HCT116 (cell line): ENCODE measurements around the gene KLHL35. TPM values are rescaled to one million over a fixed set of nuclear protein-coding genes. Genes with fewer than 3 reads are reported as not detected.

Source experiments
- ATAC-seq: fragments of 200-7000 bp; cut with Tn5 transposase; 2 replicates; pipeline ENCODE4 v1.9.1; 2020; ENCODE audit warnings: mild to moderate bottlenecking, moderate library complexity
- BruUV-seq: library from RNA; stranded (reverse); fragments of 400-500 nt; replicated peaks from 2 replicates; lab custom pipeline; 2021; lab: Mats Ljungman, UMichigan
- CTCF ChIA-PET: fragments of 300-600 bp; sonication (Branson Sonifier 250); formaldehyde crosslinking; loops from one replicate; lab custom pipeline; 2021; ENCODE audit warnings: antibody characterized with exemption; lab: Charles Lee
- POLR2A ChIA-PET: fragments of 300-600, 350-600 bp; sonication (Branson Sonifier 250); formaldehyde crosslinking; loops from one replicate; lab custom pipeline; 2021; ENCODE audit warnings: antibody characterized with exemption; lab: Charles Lee
- RAD21 ChIA-PET, 2 experiments: fragments of 300-600 bp; sonication (Branson Sonifier 250); formaldehyde crosslinking; loops; one replicate each; lab custom pipeline; 2023; ENCODE audit warnings: low total read pairs in 2 of 2; ENCODE audit not compliant: uncharacterized antibody in 2 of 2, unreplicated experiment in 2 of 2, low non-redundant PET in 1 of 2; lab: Charles Lee
- DNase-seq: peaks from one replicate; pipeline ENCODE4 v3.0.0-alpha.2; 2010; ENCODE audit warnings: low read depth, low spot score
- H2AFZ ChIP-seq: fragments of 200-600 bp; shearing (Covaris generic), sonication (generic); 2 replicates; pipeline ENCODE4 v1.6.1; 2017; ENCODE audit warnings: low read depth, mixed run types, mixed read lengths, antibody characterized with exemption, low read length; ENCODE audit not compliant: poor library complexity, severe bottlenecking
- H3K27ac ChIP-seq: 2 replicates; pipeline ENCODE4 v1.5.1; 2012; ENCODE audit warnings: low read depth, low read length
- H3K27me3 ChIP-seq: fragments of 200-600 bp; sonication (generic); 2 replicates; pipeline ENCODE4 v1.6.1; 2016; ENCODE audit warnings: mixed run types, low read length, mixed read lengths; ENCODE audit not compliant: insufficient read depth
- H3K36me3 ChIP-seq, 2 experiments: fragments of 200-500 bp in 1 of 2; fragments of 200-600 bp in 1 of 2; sonication (Bioruptor generic) in 1 of 2; sonication (generic) in 1 of 2; 2 replicates each; pipeline versions ENCODE4 v1.5.1 to v1.6.1; 2014 to 2016; ENCODE audit warnings: low read length in 2 of 2, inconsistent platforms in 1 of 2, mixed read lengths in 1 of 2, mixed run types in 1 of 2; ENCODE audit not compliant: insufficient read depth in 2 of 2, control insufficient read depth in 1 of 2
- H3K4me1 ChIP-seq, 2 experiments: fragments of 200-600 bp in 1 of 2; sonication (generic) in 1 of 2; 2 replicates each; pipeline versions ENCODE4 v1.5.1 to v1.6.1; 2012 to 2017; ENCODE audit warnings: low read length in 2 of 2, inconsistent platforms in 1 of 2, mild to moderate bottlenecking in 1 of 2, mixed read lengths in 1 of 2, mixed run types in 1 of 2, moderate library complexity in 1 of 2; ENCODE audit not compliant: insufficient read depth in 2 of 2, control insufficient read depth in 1 of 2
- H3K4me2 ChIP-seq: fragments of 200-600 bp; sonication (generic); 2 replicates; pipeline ENCODE4 v1.6.1; 2017; ENCODE audit warnings: mixed run types, low read length, mixed read lengths
- H3K4me3 ChIP-seq, 2 experiments: fragments of 200-600 bp in 1 of 2; sonication (generic) in 1 of 2; replicated peaks in 1 of 2; 2 replicates each; pipeline ENCODE4 v1.5.1; 2011 to 2016; ENCODE audit warnings: low read length in 2 of 2, control low read depth in 1 of 2, low read depth in 1 of 2, mild to moderate bottlenecking in 1 of 2, mixed read lengths in 1 of 2, mixed run types in 1 of 2
- H3K79me2 ChIP-seq: fragments of 200-600 bp; sonication (generic); 2 replicates; pipeline ENCODE4 v1.6.1; 2017; ENCODE audit warnings: mild to moderate bottlenecking, mixed run types, low read length, moderate library complexity, mixed read lengths; ENCODE audit not compliant: insufficient read depth
- H3K9ac ChIP-seq: fragments of 200-600 bp; sonication (generic); 2 replicates; pipeline ENCODE4 v1.6.1; 2016; ENCODE audit warnings: low read length, mixed read lengths
- H3K9me2 ChIP-seq: fragments of 200-600 bp; sonication (generic), shearing (Covaris generic); 2 replicates; pipeline ENCODE4 v1.6.1; 2017; ENCODE audit warnings: mixed run types, mild to moderate bottlenecking, moderate library complexity; ENCODE audit not compliant: insufficient read depth
- H3K9me3 ChIP-seq, 2 experiments: fragments of 200-500 bp in 1 of 2; fragments of 200-600 bp in 1 of 2; sonication (Bioruptor generic) in 1 of 2; sonication (generic) in 1 of 2; 2 replicates each; pipeline ENCODE4 v1.6.1; 2014 to 2017; ENCODE audit warnings: low read length in 2 of 2, mixed read lengths in 2 of 2, inconsistent platforms in 1 of 2, low read depth in 1 of 2, mild to moderate bottlenecking in 1 of 2, mixed run types in 1 of 2, moderate library complexity in 1 of 2; ENCODE audit not compliant: control insufficient read depth in 1 of 2, insufficient read depth in 1 of 2
- H4K20me1 ChIP-seq: fragments of 200-600 bp; sonication (generic), shearing (Covaris generic); 2 replicates; pipeline ENCODE4 v1.6.1; 2017; ENCODE audit warnings: mixed run types, mild to moderate bottlenecking, moderate library complexity; ENCODE audit not compliant: insufficient read depth
- CBX3 ChIP-seq: IDR thresholded peaks from 2 replicates; pipeline ENCODE4 v1.6.1; 2012; ENCODE audit warnings: low read depth
- CEBPB ChIP-seq: IDR thresholded peaks from 2 replicates; pipeline ENCODE4 v1.6.1; 2012; ENCODE audit warnings: low read depth
- EGR1 ChIP-seq: IDR thresholded peaks from 2 replicates; pipeline ENCODE4 v1.6.1; 2012; ENCODE audit warnings: low read depth
- ELF1 ChIP-seq: IDR thresholded peaks from 2 replicates; pipeline ENCODE4 v1.6.1; 2012; ENCODE audit warnings: low read depth, borderline replicate concordance
- EZH2 ChIP-seq: fragments of 200-600 bp; sonication (generic); IDR thresholded peaks from 2 replicates; pipeline ENCODE4 v1.6.1; 2017; ENCODE audit warnings: antibody characterized with exemption, mixed run types
- EZH2phosphoT487 ChIP-seq: fragments of 200-600 bp; IDR thresholded peaks from 2 replicates; pipeline ENCODE4 v1.6.1; 2018; ENCODE audit warnings: antibody characterized with exemption, borderline replicate concordance
- JUND ChIP-seq: IDR thresholded peaks from 2 replicates; pipeline ENCODE4 v1.6.1; 2012
- POLR2AphosphoS5 ChIP-seq: IDR thresholded peaks from 2 replicates; pipeline ENCODE4 v1.6.1; 2011; ENCODE audit warnings: mild to moderate bottlenecking, low read depth, low read length, moderate library complexity
- RAD21 ChIP-seq: IDR thresholded peaks from 2 replicates; pipeline ENCODE4 v1.6.1; 2012; ENCODE audit warnings: low read depth, mild to moderate bottlenecking
- YY1 ChIP-seq: IDR thresholded peaks from 2 replicates; pipeline ENCODE4 v1.6.1; 2011; ENCODE audit warnings: low read length, low read depth, moderate library complexity, mild to moderate bottlenecking; ENCODE audit not compliant: insufficient replicate concordance; ENCODE audit errors: extremely low read depth
- intact Hi-C: fragments of 100-400 bp; cut with micrococcal nuclease; formaldehyde crosslinking; loops from 2 replicates; pipeline ENCODE4 v1.10.0; 2022
- total RNA-seq: library from RNA; stranded (reverse); gene quantifications from one replicate; pipeline ENCODE4 v1.2.1, GENCODE V29; 2021; ENCODE audit not compliant: unreplicated experiment

Gene KLHL35
- total RNA-seq, 1 experiment from 2014 or later = 1.7 TPM

DNA sequence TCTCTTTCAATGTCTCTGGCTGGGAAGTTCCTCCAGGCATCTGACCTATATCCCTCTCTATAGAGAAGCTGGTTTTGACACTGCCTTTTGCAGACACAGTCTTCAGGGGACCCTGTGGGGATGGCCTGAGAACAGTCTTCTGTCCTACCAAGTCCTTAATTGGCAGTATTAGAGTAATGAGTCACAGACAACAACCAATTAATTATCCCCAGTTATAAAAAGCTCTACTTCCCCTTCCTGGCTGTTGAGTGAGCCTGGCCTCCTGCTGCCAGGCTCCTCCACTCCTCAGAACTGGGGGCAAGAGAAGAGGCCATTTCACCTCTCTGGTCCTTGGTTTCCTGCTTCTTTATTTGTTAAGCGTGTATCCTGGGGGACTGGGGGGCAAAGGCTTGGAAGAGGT lies 41.2 kb upstream of the KLHL35 start:
- Histone ChIP-seq H3K27ac (no peak overlapping the region), H3K79me2 (no peaks in the 10 kb centered on the region), H3K9ac (no peak overlapping the region), H2AFZ (no peak overlapping the region), H3K4me3 (no peak overlapping the region), H3K27me3 (no peaks in the 10 kb centered on the region), H3K36me3 (no peaks in the 10 kb centered on the region), H4K20me1 (no peaks in the 10 kb centered on the region), H3K9me3 (no peaks in the 10 kb centered on the region), H3K4me1 (peaks cover 0 to 20% of the 10 kb centered on the region in 2 experiments; a peak in 2 of 4 replicates)
- ChIA-PET CTCF (no interaction called here), RAD21 (no interaction called here)
- ATAC-seq = no peak
- no TSS peak for BruUV-seq
- intact Hi-C loops = no loop called here
- TF ChIP-seq EZH2phosphoT487 (no peak), POLR2AphosphoS5 (no peak), ELF1 (no peak)
- TF ChIP-seq, all 23 proteins: peak for 0
- H3K9me2 ChIP-seq = no peaks in the 10 kb centered on the region
- POLR2A ChIA-PET = no interaction called here
- no peak overlapping the region for H3K4me2 ChIP-seq
- no peak for DNase-seq

GRCh38 chr11:75473684-75474083 lies 40.7 kb upstream of the KLHL35 start:
- no peak for TF ChIP-seq EZH2
- TF ChIP-seq JUND = no peak
- no peak for TF ChIP-seq CBX3
- no peak for TF ChIP-seq EGR1
- no peak for TF ChIP-seq CEBPB
- TF ChIP-seq YY1 = no peak
- no peak for TF ChIP-seq RAD21
- TF ChIP-seq, all 23 proteins: peak for 0

More at GRCh38 chr11:75473684-75474083, 40.7 kb upstream of the KLHL35 start:
- no TSS peak for BruUV-seq
- ATAC-seq (no peak), DNase-seq (no peak)
- ChIA-PET RAD21 (no interaction called here), CTCF (no interaction called here), POLR2A (no interaction called here)
- H3K4me1 ChIP-seq = peaks cover 0 to 20% of the 10 kb centered on the region in 2 experiments; a peak in 2 of 4 replicates
- H3K27ac ChIP-seq = no peak overlapping the region
- H2AFZ ChIP-seq = no peak overlapping the region
- no peaks in the 10 kb centered on the region for H3K27me3 ChIP-seq
- H3K79me2 ChIP-seq = no peaks in the 10 kb centered on the region
- no peaks in the 10 kb centered on the region for H4K20me1 ChIP-seq
- H3K9me2 ChIP-seq = no peaks in the 10 kb centered on the region
- H3K4me2 ChIP-seq = no peak overlapping the region
- H3K36me3 ChIP-seq = no peaks in the 10 kb centered on the region
- no peak overlapping the region for H3K4me3 ChIP-seq
- intact Hi-C loops = no loop called here
- no peaks in the 10 kb centered on the region for H3K9me3 ChIP-seq
- H3K9ac ChIP-seq = no peak overlapping the region
